Measurements from ENCODE around the gene RPS25. TPM values are rescaled to one million over a fixed set of nuclear protein-coding genes. Genes with fewer than 3 reads are reported as not detected.

RPS25 gene
- total RNA-seq, 4 donors from 2014 or later: 1,926 to 3,368 (median 2,381) TPM

DNA sequence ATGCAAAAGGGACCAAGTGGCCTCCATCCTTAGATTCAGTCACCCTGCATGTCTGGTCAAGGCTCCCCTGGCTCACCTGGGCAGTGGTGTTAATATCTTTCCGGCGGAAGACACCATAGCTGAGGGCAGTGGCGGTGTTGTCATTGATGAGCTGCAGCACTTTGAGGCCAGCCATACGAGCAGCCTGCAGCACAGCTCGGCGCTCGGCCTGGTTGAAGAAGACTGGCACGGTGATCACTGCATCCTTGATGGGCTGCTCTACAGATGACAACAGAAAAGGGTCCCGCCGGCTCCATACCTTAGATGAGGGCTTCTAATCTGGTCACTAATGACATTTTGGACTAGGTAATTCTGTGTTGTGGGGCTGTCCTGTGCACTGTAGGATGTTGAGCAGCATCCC lies 36.3 kb upstream of the RPS25 start:
- no peak overlapping the region for H3K4me3 ChIP-seq
- WGBS: 100% methylated on average over 3 of the region's 10 CpGs
- peaks cover 21% of the 10 kb centered on the region for H3K4me1 ChIP-seq
- no peaks in the 10 kb centered on the region for H3K9me3 ChIP-seq
- no peak for TF ChIP-seq POLR2A (IDR thresholded peaks at IDR 0.05)
- TF ChIP-seq EP300 (IDR thresholded peaks at IDR 0.05): no peak
- TF ChIP-seq, protein P1, sequence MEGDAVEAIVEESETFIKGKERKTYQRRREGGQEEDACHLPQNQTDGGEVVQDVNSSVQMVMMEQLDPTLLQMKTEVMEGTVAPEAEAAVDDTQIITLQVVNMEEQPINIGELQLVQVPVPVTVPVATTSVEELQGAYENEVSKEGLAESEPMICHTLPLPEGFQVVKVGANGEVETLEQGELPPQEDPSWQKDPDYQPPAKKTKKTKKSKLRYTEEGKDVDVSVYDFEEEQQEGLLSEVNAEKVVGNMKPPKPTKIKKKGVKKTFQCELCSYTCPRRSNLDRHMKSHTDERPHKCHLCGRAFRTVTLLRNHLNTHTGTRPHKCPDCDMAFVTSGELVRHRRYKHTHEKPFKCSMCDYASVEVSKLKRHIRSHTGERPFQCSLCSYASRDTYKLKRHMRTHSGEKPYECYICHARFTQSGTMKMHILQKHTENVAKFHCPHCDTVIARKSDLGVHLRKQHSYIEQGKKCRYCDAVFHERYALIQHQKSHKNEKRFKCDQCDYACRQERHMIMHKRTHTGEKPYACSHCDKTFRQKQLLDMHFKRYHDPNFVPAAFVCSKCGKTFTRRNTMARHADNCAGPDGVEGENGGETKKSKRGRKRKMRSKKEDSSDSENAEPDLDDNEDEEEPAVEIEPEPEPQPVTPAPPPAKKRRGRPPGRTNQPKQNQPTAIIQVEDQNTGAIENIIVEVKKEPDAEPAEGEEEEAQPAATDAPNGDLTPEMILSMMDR (IDR thresholded peaks at IDR 0.05): no peak
- no peak for TF ChIP-seq POLR2AphosphoS5 (IDR thresholded peaks at IDR 0.05)
- no peak for DNase-seq (ENCODE audit: low spot score in 2 of 2)
- no peaks in the 10 kb centered on the region for H3K27me3 ChIP-seq
- peaks cover 54% of the 10 kb centered on the region for H3K36me3 ChIP-seq
- H3K27ac ChIP-seq: no peak overlapping the region

DNA sequence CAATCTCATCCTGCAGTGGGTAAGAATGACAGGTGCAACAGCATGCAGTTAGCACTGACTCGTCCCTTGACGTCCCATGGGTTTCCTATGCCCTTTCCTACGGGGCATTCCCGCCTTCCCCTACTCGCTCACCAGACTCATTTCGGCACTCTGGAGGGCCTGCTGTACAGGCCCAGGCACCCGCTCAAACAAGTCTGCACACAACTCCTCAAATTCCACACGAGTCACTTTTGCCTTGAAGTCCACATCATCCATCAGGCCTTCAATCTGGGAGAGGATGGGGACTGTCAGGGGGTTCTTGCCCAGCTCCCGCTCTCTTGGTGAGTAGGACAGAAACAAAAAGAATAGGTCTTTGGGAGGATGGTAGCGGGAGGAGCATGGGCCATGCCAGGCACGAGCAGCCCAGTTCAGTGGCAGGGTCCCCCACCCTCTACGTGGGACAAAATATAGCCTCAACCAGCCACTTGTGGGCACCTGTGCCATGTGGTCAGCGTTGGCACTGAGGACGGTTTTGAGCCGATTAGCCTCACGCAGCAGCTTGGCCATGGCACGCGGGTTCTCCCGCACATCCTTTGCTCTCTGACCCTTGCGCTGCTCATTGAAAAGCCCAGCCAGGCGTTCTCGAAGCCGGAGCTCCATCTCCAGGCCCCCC lies 34.1 kb upstream of the RPS25 start:
- 92% methylated on average over 23 of the region's 23 CpGs for WGBS
- H3K27me3 ChIP-seq: no peaks in the 10 kb centered on the region

GRCh38 chr11:119051440-119052162 lies 33.5 kb upstream of the RPS25 start:
- WGBS: 81% methylated on average over 14 of the region's 17 CpGs
- no peak for DNase-seq (ENCODE audit: low spot score in 2 of 2)
- H3K36me3 ChIP-seq: peaks cover 82% of the 10 kb centered on the region
- TF ChIP-seq POLR2AphosphoS5 (IDR thresholded peaks at IDR 0.05): no peak
- no peak for TF ChIP-seq EP300 (IDR thresholded peaks at IDR 0.05)
- no peak for TF ChIP-seq POLR2A (IDR thresholded peaks at IDR 0.05)
- TF ChIP-seq, protein P1 (IDR thresholded peaks at IDR 0.05): no peak
- H3K4me3 ChIP-seq: no peak overlapping the region
- no peaks in the 10 kb centered on the region for H3K27me3 ChIP-seq
- H3K27ac ChIP-seq: no peak overlapping the region
- no peaks in the 10 kb centered on the region for H3K9me3 ChIP-seq
- H3K4me1 ChIP-seq: peaks cover 13% of the 10 kb centered on the region

More for the DNA sequence above, 34.1 kb upstream of the RPS25 start:
- DNase-seq (ENCODE audit: low spot score in 2 of 2): no peak
- H3K9me3 ChIP-seq: no peaks in the 10 kb centered on the region
- no peak overlapping the region for H3K4me3 ChIP-seq
- H3K27ac ChIP-seq: no peak overlapping the region
- H3K36me3 ChIP-seq: peaks cover 75% of the 10 kb centered on the region
- no peak for TF ChIP-seq EP300 (IDR thresholded peaks at IDR 0.05)
- no peak for TF ChIP-seq POLR2AphosphoS5 (IDR thresholded peaks at IDR 0.05)
- TF ChIP-seq, protein P1 (IDR thresholded peaks at IDR 0.05): no peak
- no peak for TF ChIP-seq POLR2A (IDR thresholded peaks at IDR 0.05)
- peaks cover 13% of the 10 kb centered on the region for H3K4me1 ChIP-seq

DNA sequence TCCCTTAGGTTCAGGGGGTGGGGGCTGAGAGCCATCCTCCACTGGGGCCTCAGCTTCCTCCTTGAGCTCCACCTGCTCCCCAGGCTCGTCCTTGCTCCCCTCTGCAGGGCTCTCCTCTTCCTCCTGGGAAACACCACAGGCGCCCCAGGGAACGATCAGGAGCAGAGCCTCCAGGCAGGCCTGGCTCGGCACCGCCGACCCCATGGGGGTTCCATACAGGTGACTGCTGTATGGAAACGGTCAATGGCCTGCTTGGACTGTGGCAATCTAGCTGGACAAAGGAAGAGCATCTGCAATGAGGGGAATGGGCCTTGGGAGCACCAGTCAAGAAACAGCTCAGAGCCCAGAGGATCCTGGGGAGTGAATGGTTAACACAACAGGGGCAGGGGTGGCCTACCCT lies 30.9 kb upstream of the RPS25 start:
- TF ChIP-seq, protein P1 (IDR thresholded peaks at IDR 0.05): no peak
- TF ChIP-seq POLR2AphosphoS5 (IDR thresholded peaks at IDR 0.05) (no peak), EP300 (IDR thresholded peaks at IDR 0.05) (no peak), POLR2A (IDR thresholded peaks at IDR 0.05) (no peak)
- Histone ChIP-seq H3K4me1 (no peaks in the 10 kb centered on the region), H3K36me3 (peaks cover 93% of the 10 kb centered on the region), H3K27ac (no peak overlapping the region), H3K4me3 (no peak overlapping the region), H3K27me3 (no peaks in the 10 kb centered on the region), H3K9me3 (no peaks in the 10 kb centered on the region)
- DNase-seq (ENCODE audit: low spot score in 2 of 2): no peak
- 92% methylated on average over 7 of the region's 7 CpGs for WGBS

DNA sequence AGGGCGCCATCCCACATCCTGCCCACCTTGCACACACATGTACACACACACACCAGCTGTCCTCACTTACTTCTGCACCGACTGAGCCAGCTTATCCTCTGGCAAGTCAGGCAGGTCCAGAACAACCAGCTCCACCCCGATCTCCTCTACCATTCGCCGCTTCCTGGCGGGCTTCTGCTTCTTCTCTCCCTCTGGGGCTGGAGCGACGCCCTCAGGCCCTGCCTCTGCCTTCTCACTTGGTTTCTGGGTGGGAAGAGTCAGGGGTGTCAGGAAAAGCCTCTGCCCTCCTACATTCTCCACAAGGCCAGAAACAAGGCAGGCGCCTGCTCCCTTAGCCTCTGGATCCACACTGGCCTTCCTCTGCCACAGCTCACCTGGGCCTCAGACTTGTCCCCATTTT lies 30.5 kb upstream of the RPS25 start:
- no peak overlapping the region for H3K27ac ChIP-seq
- H3K36me3 ChIP-seq: peaks cover 88% of the 10 kb centered on the region
- TF ChIP-seq, protein P1 (IDR thresholded peaks at IDR 0.05): no peak
- no peak for TF ChIP-seq POLR2A (IDR thresholded peaks at IDR 0.05)
- no peak for TF ChIP-seq EP300 (IDR thresholded peaks at IDR 0.05)
- no peak for TF ChIP-seq POLR2AphosphoS5 (IDR thresholded peaks at IDR 0.05)

More for the DNA sequence above, 30.5 kb upstream of the RPS25 start:
- Histone ChIP-seq H3K4me1 (no peaks in the 10 kb centered on the region), H3K9me3 (no peaks in the 10 kb centered on the region), H3K4me3 (no peak overlapping the region), H3K27me3 (no peaks in the 10 kb centered on the region)
- no peak for DNase-seq (ENCODE audit: low spot score in 2 of 2)
- 77% methylated on average over 9 of the region's 9 CpGs for WGBS

Measured in suprapubic skin (tissue), 4 donors.